ENCODE data around the gene TMEM145.

TMEM145 gene

DNA sequence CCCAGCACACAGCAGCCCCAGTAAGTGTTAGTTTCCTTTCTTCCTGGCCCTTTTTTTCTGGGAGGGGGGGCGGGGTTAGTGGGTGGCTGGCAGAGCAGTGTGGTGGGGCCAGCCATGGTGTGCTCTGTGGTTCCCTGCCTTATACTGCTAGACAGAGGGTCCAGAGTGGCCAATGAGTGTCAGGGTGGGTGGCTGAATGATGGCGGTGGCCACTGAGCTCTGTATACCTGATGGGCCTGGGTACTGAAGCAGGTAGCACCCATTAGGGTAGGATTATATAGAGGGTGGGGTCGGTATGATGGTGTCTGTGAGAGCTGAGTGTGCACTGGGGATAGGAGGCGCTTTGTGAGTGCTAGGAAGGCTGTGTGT lies 30.3 kb upstream of the TMEM145 start:
- Histone ChIP-seq H3K9me2 (replicated peaks; ENCODE audit: insufficient read depth, low read length) (no peaks in the 10 kb centered on the region), H3K9ac (ENCODE audit: low read length) (peak overlapping the region; percentile 66; the same call in 1 of the 2 replicates), H3F3A (ENCODE audit: insufficient read depth, low read length) (peaks cover 9% of the 10 kb centered on the region; the same call in 1 of the 2 replicates), H2AFZ (ENCODE audit: low read length) (no peak overlapping the region; the same call in 1 of the 2 replicates), H4K20me1 (ENCODE audit: insufficient read depth, low read length) (no peaks in the 10 kb centered on the region), H3K9me3 (replicated peaks; ENCODE audit: insufficient read depth, low read length) (no peaks in the 10 kb centered on the region), H3K4me3 (ENCODE audit: low read length) (peak overlapping the region; percentile 77), H3K79me2 (ENCODE audit: low read length) (peaks cover 19% of the 10 kb centered on the region), H3K4me1 (ENCODE audit: low read length) (peaks cover 21% of the 10 kb centered on the region), H3K27me3 (replicated peaks; ENCODE audit: insufficient read depth, low read length) (no peaks in the 10 kb centered on the region), H3K27ac (ENCODE audit: low read length) (no peak overlapping the region), H3K4me2 (ENCODE audit: low read depth, low read length) (peak overlapping the region; percentile 87), H3K36me3 (replicated peaks; ENCODE audit: insufficient read depth, low read length) (no peaks in the 10 kb centered on the region)
- no peak for TF ChIP-seq EZH2phosphoT487 (IDR thresholded peaks at IDR 0.05; ENCODE audit: low read length)
- TF ChIP-seq EZH2 (optimal IDR thresholded peaks at IDR 0.05; ENCODE audit: low read depth, low read length), result no peak
- no peak for TF ChIP-seq CTCF (IDR thresholded peaks at IDR 0.05; ENCODE audit: low read length)
- no peak for DNase-seq

DNA sequence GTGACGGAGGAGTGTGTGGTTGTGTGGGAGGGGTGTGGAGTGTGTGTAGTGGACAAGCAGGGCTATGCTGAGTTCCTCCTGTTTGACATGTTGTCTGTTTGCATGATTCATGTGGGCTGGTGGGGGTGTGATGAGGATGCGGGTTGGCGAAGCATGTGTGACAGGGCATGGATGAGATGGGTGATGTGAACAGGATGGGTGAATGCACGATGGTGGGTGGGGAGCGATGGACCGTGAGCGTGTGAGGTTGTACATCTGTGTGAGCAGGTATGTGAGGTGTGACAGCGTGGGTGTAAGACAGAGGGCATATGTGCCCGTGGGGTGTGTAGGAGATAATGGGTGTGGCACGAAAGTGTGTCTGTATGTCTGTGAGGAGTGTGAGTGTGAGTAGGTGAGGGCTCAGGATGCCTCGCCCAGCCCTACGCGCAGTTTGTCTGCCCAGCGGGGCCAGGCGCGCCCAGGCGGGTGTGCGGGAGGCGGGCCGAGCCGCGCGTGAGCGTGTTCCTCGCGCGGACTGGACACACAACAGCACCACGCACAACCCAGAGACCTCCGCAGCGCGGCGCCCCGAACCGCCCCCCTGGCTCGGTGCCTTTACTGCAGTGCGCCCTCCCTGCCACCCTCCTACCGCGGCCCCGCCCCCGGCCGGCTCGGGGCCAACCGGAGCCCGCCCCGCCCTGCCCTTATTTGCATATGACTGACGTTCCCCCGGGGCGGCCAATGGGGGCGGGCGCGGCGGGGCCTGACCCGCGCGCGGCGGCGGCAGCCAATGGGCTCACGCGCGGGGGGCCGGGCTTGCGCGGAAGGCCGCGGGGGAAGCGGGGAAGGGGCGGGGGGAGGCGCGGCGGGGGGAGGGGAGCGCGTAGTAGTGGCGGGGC lies 29.7 kb upstream of the TMEM145 start:
- Histone ChIP-seq H4K20me1 (ENCODE audit: insufficient read depth, low read length) (no peaks in the 10 kb centered on the region), H3K27ac (ENCODE audit: low read length) (peak overlapping the region; percentile 40; the same call in 1 of the 2 replicates)

DNA sequence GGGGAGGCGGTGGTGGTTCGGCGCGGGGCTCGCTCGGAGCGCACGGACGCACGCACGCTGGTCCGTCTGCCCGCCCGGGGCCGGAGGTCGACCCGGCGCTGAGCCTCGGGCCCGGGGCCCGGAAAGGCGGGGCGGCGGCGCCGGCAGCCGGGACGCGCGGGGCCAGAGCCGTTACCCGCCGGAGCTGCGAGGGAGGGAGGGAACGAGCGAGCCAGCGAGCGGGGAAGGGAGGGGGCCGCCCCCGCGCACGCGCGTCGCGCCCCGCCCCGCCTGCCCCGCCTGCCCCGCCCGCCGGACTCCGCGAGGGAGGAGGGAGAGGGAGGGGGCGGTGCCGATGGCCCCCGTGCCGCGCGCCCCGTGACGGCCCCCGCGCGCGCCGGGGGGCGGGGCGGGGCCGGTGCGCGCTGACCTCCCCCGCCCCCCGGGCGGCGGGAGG lies 29.0 kb upstream of the TMEM145 start:
- no peak overlapping the region for H3K4me2 ChIP-seq (ENCODE audit: low read depth, low read length)
- no peak overlapping the region for H3K4me3 ChIP-seq (ENCODE audit: low read length)
- H3K4me1 ChIP-seq (ENCODE audit: low read length), result peaks cover 17% of the 10 kb centered on the region
- H3K27ac ChIP-seq (ENCODE audit: low read length), result no peak overlapping the region
- H3K36me3 ChIP-seq (replicated peaks; ENCODE audit: insufficient read depth, low read length), result no peaks in the 10 kb centered on the region
- peak; percentile 84 for DNase-seq
- peaks cover 19% of the 10 kb centered on the region for H3K79me2 ChIP-seq (ENCODE audit: low read length)
- H3F3A ChIP-seq (ENCODE audit: insufficient read depth, low read length), result peaks cover 9% of the 10 kb centered on the region; the same call in 1 of the 2 replicates
- no peaks in the 10 kb centered on the region for H3K27me3 ChIP-seq (replicated peaks; ENCODE audit: insufficient read depth, low read length)
- no peak overlapping the region for H2AFZ ChIP-seq (ENCODE audit: low read length)
- H3K9ac ChIP-seq (ENCODE audit: low read length), result no peak overlapping the region
- H3K9me2 ChIP-seq (replicated peaks; ENCODE audit: insufficient read depth, low read length), result no peaks in the 10 kb centered on the region
- H4K20me1 ChIP-seq (ENCODE audit: insufficient read depth, low read length), result no peaks in the 10 kb centered on the region
- no peak for TF ChIP-seq CTCF (IDR thresholded peaks at IDR 0.05; ENCODE audit: low read length)
- no peaks in the 10 kb centered on the region for H3K9me3 ChIP-seq (replicated peaks; ENCODE audit: insufficient read depth, low read length)

More for the DNA sequence above, 29.7 kb upstream of the TMEM145 start:
- Histone ChIP-seq H3K36me3 (replicated peaks; ENCODE audit: insufficient read depth, low read length) (no peaks in the 10 kb centered on the region), H3K79me2 (ENCODE audit: low read length) (peaks cover 19% of the 10 kb centered on the region), H3K4me1 (ENCODE audit: low read length) (peaks cover 21% of the 10 kb centered on the region), H3K27me3 (replicated peaks; ENCODE audit: insufficient read depth, low read length) (no peaks in the 10 kb centered on the region), H3K4me3 (ENCODE audit: low read length) (peak overlapping the region; percentile 77), H3K4me2 (ENCODE audit: low read depth, low read length) (peak overlapping the region; percentile 87), H2AFZ (ENCODE audit: low read length) (peak overlapping the region; percentile 61), H3F3A (ENCODE audit: insufficient read depth, low read length) (peaks cover 9% of the 10 kb centered on the region; the same call in 1 of the 2 replicates), H3K9ac (ENCODE audit: low read length) (peak overlapping the region; percentile 66), H3K9me3 (replicated peaks; ENCODE audit: insufficient read depth, low read length) (no peaks in the 10 kb centered on the region), H3K9me2 (replicated peaks; ENCODE audit: insufficient read depth, low read length) (no peaks in the 10 kb centered on the region)
- DNase-seq, result peak; percentile 95
- TF ChIP-seq CTCF (IDR thresholded peaks at IDR 0.05; ENCODE audit: low read length) (no peak), EZH2phosphoT487 (IDR thresholded peaks at IDR 0.05; ENCODE audit: low read length) (no peak), EZH2 (optimal IDR thresholded peaks at IDR 0.05; ENCODE audit: low read depth, low read length) (no peak)

All from MM.1S (cell line).